ENCODE measurements around the gene RUFY3. TPM values are rescaled to one million over a fixed set of nuclear protein-coding genes. Genes with fewer than 3 reads are reported as not detected.
"Not testable (repeated sequence)": the region's sequence is repeated elsewhere in the genome, so short reads cannot be mapped to it uniquely, and the experiment has no call there.

RUFY3 gene
- total and polyA plus RNA-seq, 2 experiments from 2014 or later, result 18.3 to 29.2 TPM

- H3K4me3 Mint-ChIP-seq, ATAC-seq, H3K27ac Mint-ChIP-seq: not testable (repeated sequence)
Measured at GRCh38 chr4:70732878-70733277, 11.1 kb downstream of the RUFY3 start.

GRCh38 chr4:70734168-70734954, 12.6 kb downstream of the RUFY3 start:
- Mint-ChIP-seq H3K27me3 (ENCODE audit: insufficient read depth, low read depth, poor library complexity) (no peaks in the 10 kb centered on the region), H3K36me3 (ENCODE audit: low read depth) (no peaks in the 10 kb centered on the region), H3K9me3 (no peaks in the 10 kb centered on the region), H3K27ac (no peak overlapping the region), H3K4me1 (no peaks in the 10 kb centered on the region; the same call in 2 of the 3 replicates), H3K4me3 (no peak overlapping the region)
- Histone ChIP-seq H3K36me3 (ENCODE audit: insufficient read depth) (no peaks in the 10 kb centered on the region), H3F3A (replicated peaks; ENCODE audit: low read depth) (no peaks in the 10 kb centered on the region), H4K20me1 (replicated peaks; ENCODE audit: insufficient read depth) (peaks cover 5% of the 10 kb centered on the region; the same call in 1 of the 2 replicates), H3K4me2 (no peak overlapping the region), H2AFZ (no peak overlapping the region), H3K4me1 (ENCODE audit: insufficient read depth) (peaks cover 2% of the 10 kb centered on the region; the same call in 1 of the 2 replicates), H3K79me2 (replicated peaks; ENCODE audit: insufficient read depth) (peaks cover 10% of the 10 kb centered on the region), H3K9me2 (ENCODE audit: insufficient read depth) (no peaks in the 10 kb centered on the region), H3K27me3 (ENCODE audit: insufficient read depth) (no peaks in the 10 kb centered on the region), H3K4me3 (no peak overlapping the region), H3K27ac (ENCODE audit: low read depth) (no peak overlapping the region)
- DNase-seq (ENCODE audit: low spot score), result no peak
- TF ChIP-seq ETS1 (IDR thresholded peaks at IDR 0.05) (no peak), EZH2phosphoT487 (IDR thresholded peaks at IDR 0.05; ENCODE audit: unreplicated experiment) (no peak)
- ATAC-seq, result no peak

More at GRCh38 chr4:70732878-70733277, 11.1 kb downstream of the RUFY3 start:
- not testable (repeated sequence) for H3K27me3 ChIP-seq (ENCODE audit: insufficient read depth); H3K4me3 ChIP-seq; H3K36me3 Mint-ChIP-seq (ENCODE audit: low read depth); H3K27ac ChIP-seq (ENCODE audit: low read depth); H3K36me3 ChIP-seq (ENCODE audit: insufficient read depth); H3K9me3 Mint-ChIP-seq; H3K9me2 ChIP-seq (ENCODE audit: insufficient read depth); H3K4me1 Mint-ChIP-seq; H3K4me1 ChIP-seq (ENCODE audit: insufficient read depth); H3K27me3 Mint-ChIP-seq (ENCODE audit: insufficient read depth, low read depth, poor library complexity); H4K20me1 ChIP-seq (replicated peaks; ENCODE audit: insufficient read depth); H3F3A ChIP-seq (replicated peaks; ENCODE audit: low read depth); DNase-seq (ENCODE audit: low spot score); H3K4me2 ChIP-seq; H2AFZ ChIP-seq
- H3K79me2 ChIP-seq (replicated peaks; ENCODE audit: insufficient read depth), result peaks cover 20% of the 10 kb centered on the region

- Mint-ChIP-seq H3K4me1 (peaks cover under 1% of the 10 kb centered on the region; the same call in 2 of the 3 replicates), H3K9me3 (no peaks in the 10 kb centered on the region), H3K4me3 (no peak overlapping the region), H3K27me3 (ENCODE audit: insufficient read depth, low read depth, poor library complexity) (no peaks in the 10 kb centered on the region), H3K36me3 (ENCODE audit: low read depth) (no peaks in the 10 kb centered on the region), H3K27ac (no peak overlapping the region)
- no peak overlapping the region for H3K4me3 ChIP-seq
- H3F3A ChIP-seq (replicated peaks; ENCODE audit: low read depth), result no peaks in the 10 kb centered on the region
- H3K79me2 ChIP-seq (replicated peaks; ENCODE audit: insufficient read depth), result peaks cover 6% of the 10 kb centered on the region
- H3K27me3 ChIP-seq (ENCODE audit: insufficient read depth), result no peaks in the 10 kb centered on the region
- peaks cover 5% of the 10 kb centered on the region; the same call in 1 of the 2 replicates for H4K20me1 ChIP-seq (replicated peaks; ENCODE audit: insufficient read depth)
- H3K4me1 ChIP-seq (ENCODE audit: insufficient read depth), result peaks cover 2% of the 10 kb centered on the region; the same call in 1 of the 2 replicates
- H3K9me2 ChIP-seq (ENCODE audit: insufficient read depth), result no peaks in the 10 kb centered on the region
- ATAC-seq, result no peak
- H3K27ac ChIP-seq (ENCODE audit: low read depth), result no peak overlapping the region
- no peak for DNase-seq (ENCODE audit: low spot score)
- no peak overlapping the region for H3K4me2 ChIP-seq
- H3K36me3 ChIP-seq (ENCODE audit: insufficient read depth), result no peaks in the 10 kb centered on the region
- H2AFZ ChIP-seq, result no peak overlapping the region
- TF ChIP-seq NANOG (IDR thresholded peaks at IDR 0.05; ENCODE audit: borderline replicate concordance) (no peak), ETS1 (IDR thresholded peaks at IDR 0.05) (no peak), EZH2phosphoT487 (IDR thresholded peaks at IDR 0.05; ENCODE audit: unreplicated experiment) (no peak), ZNF462 (CRISPR knock-in tag; IDR thresholded peaks at IDR 0.05) (no peak), POLR2AphosphoS5 (IDR thresholded peaks at IDR 0.05; ENCODE audit: low read depth) (no peak), CREB1 (CRISPR knock-in tag; IDR thresholded peaks at IDR 0.05; ENCODE audit: low read depth) (no peak), STAT1 (IDR thresholded peaks at IDR 0.05; ENCODE audit: unreplicated experiment) (no peak)
Measured at GRCh38 chr4:70734971-70735370, 13.2 kb downstream of the RUFY3 start.

All from GM23338 (cell line).